ENCODE results near the gene DNASE1L2. TPM values are rescaled to one million over a fixed set of nuclear protein-coding genes. Genes with fewer than 3 reads are reported as not detected.

Gene DNASE1L2
- polyA plus RNA-seq, 5 donors, result 0.60 to 1.2 (median 0.77) TPM

GRCh38 chr16:2267913-2268666 is 31.8 kb downstream of the DNASE1L2 start, which contains the start of gene RNPS1:
Gene RNPS1, minus strand, starts transcription at chr16:2268126. Its CDS starts 3,483 bp downstream, at chr16:2264643.
- DNase-seq, result peak; percentile 99 to 100

GRCh38 chr16:2270070-2270462 is 33.8 kb downstream of the DNASE1L2 start:
- DNase-seq, result no peak

GRCh38 chr16:2270588-2271470 is 34.6 kb downstream of the DNASE1L2 start:
- no peak for DNase-seq

- DNase-seq, result no peak
Measured at GRCh38 chr16:2271848-2272461, 35.7 kb downstream of the DNASE1L2 start.

- no peak for DNase-seq
Measured at GRCh38 chr16:2273484-2273883, 37.2 kb downstream of the DNASE1L2 start.

- no peak for DNase-seq
Measured at GRCh38 chr16:2273931-2274330, 37.7 kb downstream of the DNASE1L2 start.

GRCh38 chr16:2275476-2276367 is 39.5 kb downstream of the DNASE1L2 start:
- DNase-seq, result no peak

GRCh38 chr16:2276368-2277195 is 40.3 kb downstream of the DNASE1L2 start:
- DNase-seq, result no peak

- no peak for DNase-seq
Measured at GRCh38 chr16:2277466-2278271, 41.4 kb downstream of the DNASE1L2 start.

- no peak for DNase-seq
Measured at GRCh38 chr16:2278272-2278608, 42.0 kb downstream of the DNASE1L2 start.

GRCh38 chr16:2278956-2279800 is 42.9 kb downstream of the DNASE1L2 start:
- no peak for DNase-seq

- no peak for DNase-seq
Measured at GRCh38 chr16:2280461-2280860, 44.2 kb downstream of the DNASE1L2 start.

GRCh38 chr16:2280981-2281542 is 44.8 kb downstream of the DNASE1L2 start:
- DNase-seq, result no peak

GRCh38 chr16:2282262-2282661 is 46.0 kb downstream of the DNASE1L2 start:
- no peak for DNase-seq

GRCh38 chr16:2282866-2283555 is 46.8 kb downstream of the DNASE1L2 start:
- no peak for DNase-seq

- no peak for DNase-seq
Measured at GRCh38 chr16:2284001-2284770, 47.9 kb downstream of the DNASE1L2 start.
